Effector memory CD4-positive, alpha-beta T cell (primary cell): ENCODE measurements around the gene FHL1.

Source experiments
- DNase-seq, 3 donors: peaks; one replicate each; pipeline ENCODE4 v3.0.0-alpha.2; 2020
- H3K27ac ChIP-seq: 2 replicates; pipeline ENCODE4 v1.7.0; 2013; ENCODE audit warnings: mild to moderate bottlenecking, low read length, moderate library complexity; ENCODE audit not compliant: insufficient read depth, poor library complexity, severe bottlenecking
- H3K27me3 ChIP-seq: replicated peaks from 2 replicates; pipeline ENCODE4 v1.7.0; 2013; ENCODE audit warnings: mild to moderate bottlenecking, low read length; ENCODE audit not compliant: insufficient read depth, control insufficient read depth, poor library complexity, severe bottlenecking
- H3K36me3 ChIP-seq: 2 replicates; pipeline ENCODE4 v1.7.0; 2013; ENCODE audit warnings: mild to moderate bottlenecking, low read length, moderate library complexity; ENCODE audit not compliant: control insufficient read depth, insufficient read depth
- H3K4me1 ChIP-seq: 2 replicates; pipeline ENCODE4 v1.7.0; 2013; ENCODE audit warnings: low read length, mild to moderate bottlenecking; ENCODE audit not compliant: control insufficient read depth, insufficient read depth, poor library complexity, severe bottlenecking
- H3K4me3 ChIP-seq: 2 replicates; pipeline ENCODE4 v1.7.0; 2013; ENCODE audit warnings: low read length, low read depth, mild to moderate bottlenecking; ENCODE audit not compliant: insufficient read depth, poor library complexity, severe bottlenecking
- H3K9me3 ChIP-seq: 2 replicates; pipeline ENCODE4 v1.7.0; 2013; ENCODE audit warnings: mild to moderate bottlenecking, low read length, moderate library complexity; ENCODE audit not compliant: control insufficient read depth

Gene FHL1

DNA sequence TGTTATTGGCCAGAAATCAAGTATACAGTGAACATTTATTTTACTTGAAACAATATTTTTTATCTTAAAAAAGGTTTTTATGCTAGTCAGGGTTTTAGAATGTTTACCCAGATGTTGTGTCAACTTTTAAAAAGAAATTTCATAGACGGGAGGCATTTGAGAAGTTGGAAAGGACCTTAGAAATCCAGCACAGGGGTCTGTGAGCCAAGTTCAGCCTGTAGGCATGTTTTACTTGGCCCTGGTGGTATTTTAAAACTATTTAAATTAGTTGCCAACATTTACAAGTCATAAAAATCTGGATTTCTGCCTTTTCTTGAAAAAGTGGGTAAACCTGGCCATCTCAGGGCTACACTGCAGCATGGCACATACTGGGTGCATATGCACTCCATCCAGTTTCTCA, 25.5 kb upstream of the FHL1 start:
- DNase-seq: no peak

DNA sequence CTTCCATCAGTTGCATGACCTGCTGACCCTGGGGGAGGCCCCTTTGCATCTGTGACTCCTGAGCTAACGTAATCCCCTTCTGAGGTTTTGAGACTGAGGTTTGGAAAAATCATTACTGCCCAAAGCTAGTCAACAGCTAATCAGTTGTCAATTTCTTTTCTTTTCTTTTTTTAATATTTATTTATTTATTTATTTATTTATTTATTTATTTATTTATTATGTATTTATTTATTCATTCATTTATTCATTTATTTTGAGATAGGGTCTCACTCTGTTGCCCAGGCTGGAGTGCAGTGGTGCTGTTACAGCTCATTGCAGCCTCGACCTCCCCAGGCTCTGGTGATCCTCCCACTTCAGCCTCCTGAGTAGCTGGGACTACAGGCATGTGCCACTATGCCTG, 25.1 kb upstream of the FHL1 start:
- no peaks in the 10 kb centered on the region for H3K36me3 ChIP-seq
- no peak overlapping the region for H3K27ac ChIP-seq
- no peak overlapping the region for H3K4me3 ChIP-seq
- no peaks in the 10 kb centered on the region for H3K4me1 ChIP-seq
- no peaks in the 10 kb centered on the region for H3K27me3 ChIP-seq
- H3K9me3 ChIP-seq: no peaks in the 10 kb centered on the region
- DNase-seq: no peak

More for the DNA sequence above, 25.5 kb upstream of the FHL1 start:
- no peaks in the 10 kb centered on the region for H3K36me3 ChIP-seq
- no peaks in the 10 kb centered on the region for H3K27me3 ChIP-seq
- H3K9me3 ChIP-seq: no peaks in the 10 kb centered on the region
- H3K4me3 ChIP-seq: no peak overlapping the region
- H3K4me1 ChIP-seq: no peaks in the 10 kb centered on the region
- no peak overlapping the region for H3K27ac ChIP-seq

- Histone ChIP-seq H3K27ac (no peak overlapping the region), H3K4me3 (no peak overlapping the region), H3K4me1 (no peaks in the 10 kb centered on the region), H3K36me3 (no peaks in the 10 kb centered on the region), H3K27me3 (no peaks in the 10 kb centered on the region), H3K9me3 (no peaks in the 10 kb centered on the region)
- DNase-seq: no peak
These were observed 22.2 kb upstream of the FHL1 start for GRCh38 chrX:136125106-136125505.

- Histone ChIP-seq H3K27me3 (no peaks in the 10 kb centered on the region), H3K27ac (no peak overlapping the region), H3K9me3 (no peaks in the 10 kb centered on the region), H3K4me1 (no peaks in the 10 kb centered on the region), H3K36me3 (no peaks in the 10 kb centered on the region), H3K4me3 (no peak overlapping the region)
- no peak for DNase-seq
These were observed 21.0 kb upstream of the FHL1 start for GRCh38 chrX:136126371-136126770.

DNA sequence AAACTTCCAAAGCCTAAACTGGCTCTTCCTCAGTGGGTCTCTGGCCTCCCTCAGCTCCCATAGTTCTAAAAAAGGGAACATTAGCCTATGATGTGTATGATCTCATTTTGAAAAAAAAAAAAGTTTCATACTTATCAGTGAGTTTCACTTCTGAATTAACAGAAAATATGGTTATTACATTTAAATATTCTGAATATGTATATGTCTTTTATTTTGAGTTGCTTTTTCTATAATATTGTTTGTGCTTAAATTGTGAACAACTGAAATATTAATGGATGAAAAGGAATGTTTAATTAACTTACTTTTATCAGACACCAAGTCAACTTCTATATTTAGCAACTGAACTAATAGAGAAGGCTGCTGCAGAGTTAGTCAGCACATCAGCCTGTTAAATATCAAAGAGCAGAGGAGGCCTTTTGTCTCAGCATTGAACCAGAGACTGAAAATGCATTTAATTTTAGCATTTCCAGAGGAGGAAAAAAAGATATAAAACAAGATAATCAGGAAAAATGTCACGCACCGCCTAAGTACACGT, 20.4 kb upstream of the FHL1 start:
- H3K4me1 ChIP-seq: no peaks in the 10 kb centered on the region
- H3K9me3 ChIP-seq: no peaks in the 10 kb centered on the region
- no peak overlapping the region for H3K4me3 ChIP-seq
- no peak for DNase-seq
- no peaks in the 10 kb centered on the region for H3K27me3 ChIP-seq
- no peaks in the 10 kb centered on the region for H3K36me3 ChIP-seq
- no peak overlapping the region for H3K27ac ChIP-seq

GRCh38 chrX:136128743-136129142, 18.6 kb upstream of the FHL1 start:
- Histone ChIP-seq H3K36me3 (no peaks in the 10 kb centered on the region), H3K9me3 (no peaks in the 10 kb centered on the region), H3K27ac (no peak overlapping the region), H3K4me1 (no peaks in the 10 kb centered on the region), H3K27me3 (no peaks in the 10 kb centered on the region), H3K4me3 (no peak overlapping the region)
- DNase-seq: no peak

GRCh38 chrX:136130931-136131833, 16.2 kb upstream of the FHL1 start:
- DNase-seq: no peak
- no peak overlapping the region for H3K4me3 ChIP-seq
- H3K27ac ChIP-seq: no peak overlapping the region
- H3K4me1 ChIP-seq: no peaks in the 10 kb centered on the region
- no peaks in the 10 kb centered on the region for H3K27me3 ChIP-seq
- H3K9me3 ChIP-seq: no peaks in the 10 kb centered on the region
- no peaks in the 10 kb centered on the region for H3K36me3 ChIP-seq

- Histone ChIP-seq H3K27ac (no peak overlapping the region), H3K27me3 (no peaks in the 10 kb centered on the region), H3K4me3 (no peak overlapping the region), H3K4me1 (no peaks in the 10 kb centered on the region), H3K36me3 (no peaks in the 10 kb centered on the region), H3K9me3 (no peaks in the 10 kb centered on the region)
- no peak for DNase-seq
These were observed 8.4 kb upstream of the FHL1 start for GRCh38 chrX:136138939-136139338.

GRCh38 chrX:136141569-136141968, 5.8 kb upstream of the FHL1 start:
- no peak for DNase-seq
- Histone ChIP-seq H3K4me1 (no peaks in the 10 kb centered on the region), H3K9me3 (no peaks in the 10 kb centered on the region), H3K27ac (no peak overlapping the region), H3K36me3 (no peaks in the 10 kb centered on the region), H3K4me3 (no peak overlapping the region), H3K27me3 (no peaks in the 10 kb centered on the region)

- H3K4me1 ChIP-seq: no peaks in the 10 kb centered on the region
- H3K9me3 ChIP-seq: no peaks in the 10 kb centered on the region
- H3K27ac ChIP-seq: no peak overlapping the region
- no peaks in the 10 kb centered on the region for H3K27me3 ChIP-seq
- no peaks in the 10 kb centered on the region for H3K36me3 ChIP-seq
- H3K4me3 ChIP-seq: no peak overlapping the region
- DNase-seq: no peak
These were observed 4.7 kb upstream of the FHL1 start for GRCh38 chrX:136142592-136142991.
